Stimulated activated CD8-positive, alpha-beta memory T cell treated with anti-CD3 and anti-CD28 coated beads, Interleukin-15, amount 100 ng/mL, for 4 hours (primary cell): ENCODE results near the gene GPR55.

ENCODE experiments used
- DNase-seq, 2 donors: peaks; one replicate each; pipeline ENCODE4 v3.0.0-alpha.2; 2020; ENCODE audit warnings: low read depth in 2 of 2

The GPR55 gene

DNA sequence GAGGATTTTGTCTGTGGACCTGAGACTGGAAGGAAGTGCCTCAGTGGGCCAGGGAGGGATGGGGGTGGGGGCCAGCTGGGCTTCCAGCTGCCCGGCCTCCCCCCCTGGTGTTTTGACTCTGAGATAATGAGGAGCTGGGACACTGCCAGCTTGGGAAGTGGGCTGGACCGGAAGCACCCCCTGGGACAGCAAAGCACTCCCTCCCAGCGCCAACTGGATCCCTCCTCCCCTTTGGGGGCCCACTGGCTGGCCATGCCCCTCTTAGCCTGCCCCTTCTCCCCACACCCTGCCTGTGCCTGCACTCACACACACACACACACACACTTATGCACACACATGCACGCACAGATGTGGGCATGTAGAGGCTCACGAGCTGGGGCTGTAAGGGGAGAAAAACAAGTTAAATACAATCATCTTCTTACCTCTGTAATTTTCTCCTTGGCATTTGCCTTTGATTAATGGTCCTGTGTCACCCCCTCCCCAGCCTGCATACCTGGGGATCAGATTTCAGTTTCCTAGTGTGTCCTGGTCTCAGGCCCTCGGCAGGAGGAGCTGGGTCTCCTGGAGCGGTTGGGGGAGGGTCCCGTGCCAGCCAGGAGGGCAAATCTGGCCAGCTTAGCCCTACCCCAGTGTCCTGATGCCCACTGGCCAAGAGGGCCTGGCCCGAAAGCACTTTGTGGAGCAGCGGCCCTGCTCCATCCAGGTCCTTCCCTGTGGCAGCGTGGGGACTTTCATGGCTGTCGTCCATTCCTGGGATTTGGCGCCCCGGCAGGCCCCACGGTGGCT lies 56.7 kb downstream of the GPR55 start:
- DNase-seq, result no peak

DNA sequence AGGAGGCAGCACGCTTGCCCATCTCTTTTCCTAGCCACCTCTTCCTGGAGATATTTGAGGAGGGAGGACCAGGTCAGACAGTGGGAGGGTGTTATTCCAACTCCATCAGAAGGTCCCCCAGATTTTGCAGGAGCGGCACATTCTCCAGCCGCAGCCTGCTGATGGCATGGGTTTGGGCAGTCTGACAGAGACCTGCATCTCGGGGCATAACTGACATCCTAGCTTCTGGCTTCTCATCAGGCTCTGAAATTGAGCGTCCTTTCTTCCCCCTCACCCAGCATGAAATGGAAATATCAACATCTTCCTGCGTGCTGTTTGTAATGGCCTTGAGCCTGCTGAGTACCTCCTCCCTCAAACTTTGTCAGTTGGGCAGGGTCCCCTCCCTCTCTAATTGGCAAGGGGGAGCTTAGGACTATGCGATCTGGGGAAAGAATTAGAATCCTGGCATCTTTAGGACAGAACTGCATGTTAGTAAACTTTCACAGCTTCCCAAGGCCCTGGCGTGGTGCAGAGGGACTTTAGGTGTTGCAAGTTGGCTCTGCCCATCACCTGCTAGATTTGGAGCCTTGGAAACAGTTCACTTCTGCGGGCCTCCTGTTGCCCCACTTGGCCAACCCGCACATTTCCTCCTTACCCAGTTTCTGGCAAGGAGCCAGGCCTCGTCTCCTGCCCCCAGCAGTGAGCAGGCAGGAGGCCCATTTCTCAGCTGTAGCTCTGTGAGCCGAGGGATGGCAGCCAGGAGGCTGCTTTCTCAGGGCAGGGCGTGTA lies 58.1 kb downstream of the GPR55 start:
- no peak for DNase-seq

DNA sequence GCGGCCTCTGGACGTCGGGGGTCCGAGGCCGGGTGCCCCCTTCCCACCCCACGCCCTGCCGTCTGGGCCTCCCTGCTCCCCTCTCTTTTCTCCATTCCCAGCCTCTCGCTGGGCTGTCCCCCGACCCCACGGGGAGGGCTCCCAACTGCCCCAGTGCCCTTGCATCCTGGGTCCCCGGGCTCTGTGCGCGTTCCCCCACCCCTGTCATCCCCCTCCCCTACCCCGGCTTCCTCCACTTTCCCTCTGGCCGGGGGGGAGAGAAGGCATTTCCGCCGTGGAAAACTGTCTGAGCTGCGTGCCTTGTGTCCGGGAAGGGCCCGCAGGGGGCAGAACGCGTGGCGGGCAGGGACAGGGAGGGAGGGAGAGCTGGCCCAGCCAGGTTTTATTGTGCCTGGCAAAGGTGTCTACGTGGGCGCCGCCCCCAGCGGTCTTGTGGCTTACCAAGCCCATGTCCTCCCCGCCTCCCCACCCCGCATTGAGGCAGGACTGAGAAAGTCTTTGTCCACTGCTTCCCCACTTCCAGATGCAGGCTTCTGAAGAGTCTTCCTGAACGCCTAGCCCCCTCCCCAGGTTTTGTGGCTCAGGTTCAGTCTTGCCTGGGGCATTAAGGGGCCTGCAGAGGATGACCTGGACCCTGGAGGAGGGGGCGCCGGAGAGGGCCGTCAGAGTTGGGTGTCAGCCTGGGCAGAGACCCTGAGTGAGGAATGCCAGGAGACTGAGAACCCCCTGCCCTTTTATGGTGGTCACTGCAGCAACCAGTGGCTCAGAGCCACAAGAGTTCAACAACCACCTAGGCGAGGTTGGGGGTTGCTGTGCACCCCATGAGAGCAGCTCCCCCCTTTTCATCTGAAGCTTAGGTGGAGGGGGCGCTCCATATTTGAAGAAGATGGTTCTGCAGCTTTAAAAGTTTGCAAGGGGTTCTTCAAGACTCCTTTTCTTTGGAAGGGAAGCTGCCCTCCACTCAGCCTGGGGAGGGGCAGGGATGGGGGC lies 59.0 kb downstream of the GPR55 start:
- no peak for DNase-seq

DNA sequence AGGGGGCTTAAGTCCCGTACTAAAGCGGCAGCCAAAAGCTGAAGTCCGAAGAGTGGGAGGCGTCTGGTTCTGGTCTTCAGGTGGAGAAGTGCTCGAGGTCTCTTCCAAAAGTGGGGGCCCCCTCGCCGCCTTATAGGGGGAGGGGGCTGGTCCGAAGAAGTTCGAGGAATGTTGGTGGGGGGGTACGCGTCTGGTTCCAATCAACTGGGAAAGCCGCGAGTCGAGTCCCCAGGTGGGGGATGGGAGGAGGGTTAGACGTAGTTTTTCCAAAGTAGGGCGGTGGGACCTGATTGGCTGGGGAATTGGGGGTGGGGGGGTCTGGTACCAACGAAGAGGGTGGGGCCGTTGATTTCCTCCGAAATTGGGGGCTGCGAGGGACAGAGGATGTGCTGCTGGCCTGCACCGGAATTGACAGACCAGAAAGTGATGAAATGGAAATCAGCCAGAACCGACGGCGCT lies 59.7 kb downstream of the GPR55 start:
- no peak for DNase-seq

DNA sequence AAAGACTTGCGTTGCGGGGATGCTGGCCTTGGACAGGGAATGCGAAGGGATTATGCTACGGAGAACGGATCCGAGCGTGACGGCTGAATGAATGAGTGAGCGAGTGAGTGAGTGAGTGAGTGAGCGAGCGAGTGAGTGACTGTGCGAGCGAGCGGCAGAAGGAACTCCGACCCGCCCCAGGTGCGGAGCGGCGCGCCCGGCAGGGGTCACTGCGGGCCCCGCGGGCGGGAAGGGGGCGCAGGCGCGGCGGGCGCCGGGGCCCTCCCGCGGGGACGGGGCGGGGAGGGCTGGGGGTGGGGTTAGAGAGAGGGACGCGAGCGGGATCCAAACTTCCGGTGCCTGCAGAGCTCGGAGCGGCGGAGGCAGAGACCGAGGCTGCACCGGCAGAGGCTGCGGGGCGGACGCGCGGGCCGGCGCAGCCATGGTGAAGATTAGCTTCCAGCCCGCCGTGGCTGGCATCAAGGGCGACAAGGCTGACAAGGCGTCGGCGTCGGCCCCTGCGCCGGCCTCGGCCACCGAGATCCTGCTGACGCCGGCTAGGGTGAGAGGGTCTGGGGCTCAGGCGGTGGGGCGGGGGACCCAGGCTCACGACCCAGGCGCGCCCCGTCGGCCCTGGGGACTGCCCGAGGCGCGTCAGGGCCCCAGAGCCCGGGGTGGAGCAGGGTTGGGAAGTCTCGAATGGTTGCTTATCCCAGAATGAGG lies 60.3 kb downstream of the GPR55 start, which contains the start of gene ITM2C:
Gene ITM2C, plus strand, starts transcription at position 338 of the 702 bp plus-strand sequence. Its CDS starts 84 bp downstream, at position 422.
- DNase-seq, result peak; percentile 32 to 59

- no peak for DNase-seq
Observed at GRCh38 chr2:230864122-230864604, 60.9 kb downstream of the GPR55 start.

DNA sequence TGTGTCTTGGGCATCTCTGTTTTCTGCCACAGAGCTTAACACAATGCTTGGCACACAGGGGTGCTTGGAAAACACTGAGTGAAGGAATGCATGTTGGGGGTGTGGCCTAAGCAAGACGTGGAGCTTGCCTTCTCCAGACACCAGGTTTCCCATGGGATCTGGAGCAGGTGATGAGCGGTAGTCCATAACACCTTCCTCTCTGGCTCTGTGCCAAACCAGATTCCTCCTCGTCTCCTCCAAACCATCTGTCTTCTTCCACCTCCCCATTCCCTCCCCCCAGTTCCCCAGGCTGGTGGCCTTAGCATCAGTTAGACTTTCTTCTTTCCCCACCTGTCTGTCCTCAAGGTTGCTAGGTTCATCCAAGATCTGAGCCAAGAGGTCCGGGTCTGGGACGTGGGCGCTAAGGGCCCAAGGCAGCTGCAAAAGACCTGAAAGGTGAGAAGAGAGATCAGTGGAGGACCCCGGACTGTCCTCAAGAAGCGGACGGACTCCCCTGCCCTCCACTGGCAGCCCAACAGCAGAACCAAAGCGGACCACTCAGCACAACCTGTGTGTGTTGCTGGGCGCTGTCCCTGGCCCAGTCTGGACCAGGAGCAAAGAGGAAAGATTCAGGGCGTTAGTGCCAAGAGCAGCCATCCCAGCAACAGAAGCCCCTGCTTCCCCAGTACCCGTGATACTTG lies 61.5 kb downstream of the GPR55 start:
- DNase-seq, result no peak

DNA sequence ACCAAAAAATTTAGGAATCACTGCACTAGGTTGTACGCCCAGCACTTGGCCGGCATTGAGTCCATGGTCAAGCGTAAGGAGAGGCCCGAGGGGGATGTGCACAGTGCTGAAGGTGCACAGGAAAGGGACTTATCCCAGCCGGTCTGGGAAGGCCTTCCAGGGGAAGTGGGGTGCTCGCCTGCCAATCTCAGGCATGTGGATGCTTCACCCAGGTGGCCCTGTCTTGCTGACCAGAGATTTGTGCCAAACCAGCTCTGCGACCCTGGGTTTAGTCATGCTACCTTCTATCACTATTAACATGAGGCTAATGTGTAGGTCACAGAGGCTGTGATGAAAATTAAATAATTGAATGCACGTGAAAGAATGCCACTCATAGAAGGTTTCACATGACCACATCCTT lies 62.0 kb downstream of the GPR55 start:
- no peak for DNase-seq

DNA sequence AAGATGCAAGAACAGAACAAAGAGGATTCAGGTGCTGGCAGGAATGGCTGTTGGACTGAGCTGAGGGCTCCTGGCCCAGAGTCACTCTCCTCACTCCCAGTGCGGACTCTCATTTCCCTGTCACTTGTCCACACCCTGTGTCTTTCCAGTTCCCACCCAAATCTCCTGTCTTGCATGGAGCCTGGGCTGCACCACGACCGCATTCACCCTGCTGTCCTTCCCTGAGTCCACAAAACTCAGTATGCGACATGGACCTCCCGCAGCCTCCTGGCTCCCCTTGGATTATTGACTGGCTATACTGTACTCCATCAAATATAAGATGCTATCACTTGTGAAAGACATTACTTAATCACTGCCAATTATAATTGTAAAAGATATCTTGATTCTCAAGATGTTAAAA lies 62.8 kb downstream of the GPR55 start:
- no peak for DNase-seq

GRCh38 chr2:230861552-230862255 lies 63.3 kb downstream of the GPR55 start:
- no peak for DNase-seq
